ENCODE measurements around the gene ADCY5.

The ADCY5 gene

GRCh38 chr3:123384256-123384655 lies 64.6 kb downstream of the ADCY5 start:
- DNase-seq = no peak

- DNase-seq = no peak
Measured at GRCh38 chr3:123383091-123384053, 65.5 kb downstream of the ADCY5 start.

DNA sequence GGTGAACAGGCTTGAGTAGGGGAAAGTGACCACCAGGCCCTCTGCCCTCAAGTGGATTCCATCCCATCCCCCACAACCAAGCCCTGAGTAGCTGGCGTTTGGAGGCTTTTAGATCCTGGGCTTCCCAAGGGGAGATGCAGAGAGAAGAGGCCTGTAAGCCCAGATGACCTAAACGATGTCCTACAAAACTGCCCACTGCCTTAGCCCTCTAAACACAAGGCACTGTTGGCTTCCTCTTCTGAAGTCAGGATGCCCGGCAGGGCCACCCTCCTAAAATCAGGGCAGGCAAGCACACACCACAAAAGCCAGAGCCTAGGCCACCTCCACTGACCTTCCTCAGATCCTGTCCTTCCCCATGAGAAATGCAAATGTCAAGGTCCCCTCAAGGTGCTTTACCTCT lies 68.6 kb downstream of the ADCY5 start:
- no peak for DNase-seq

- no peak for DNase-seq
Measured at GRCh38 chr3:123379041-123379830, 69.7 kb downstream of the ADCY5 start.

GRCh38 chr3:123378409-123378915 lies 70.4 kb downstream of the ADCY5 start:
- DNase-seq = no peak

- no peak for DNase-seq
Measured at GRCh38 chr3:123377243-123377740, 71.6 kb downstream of the ADCY5 start.

- no peak for DNase-seq
Measured at GRCh38 chr3:123376451-123377242, 72.2 kb downstream of the ADCY5 start.

DNA sequence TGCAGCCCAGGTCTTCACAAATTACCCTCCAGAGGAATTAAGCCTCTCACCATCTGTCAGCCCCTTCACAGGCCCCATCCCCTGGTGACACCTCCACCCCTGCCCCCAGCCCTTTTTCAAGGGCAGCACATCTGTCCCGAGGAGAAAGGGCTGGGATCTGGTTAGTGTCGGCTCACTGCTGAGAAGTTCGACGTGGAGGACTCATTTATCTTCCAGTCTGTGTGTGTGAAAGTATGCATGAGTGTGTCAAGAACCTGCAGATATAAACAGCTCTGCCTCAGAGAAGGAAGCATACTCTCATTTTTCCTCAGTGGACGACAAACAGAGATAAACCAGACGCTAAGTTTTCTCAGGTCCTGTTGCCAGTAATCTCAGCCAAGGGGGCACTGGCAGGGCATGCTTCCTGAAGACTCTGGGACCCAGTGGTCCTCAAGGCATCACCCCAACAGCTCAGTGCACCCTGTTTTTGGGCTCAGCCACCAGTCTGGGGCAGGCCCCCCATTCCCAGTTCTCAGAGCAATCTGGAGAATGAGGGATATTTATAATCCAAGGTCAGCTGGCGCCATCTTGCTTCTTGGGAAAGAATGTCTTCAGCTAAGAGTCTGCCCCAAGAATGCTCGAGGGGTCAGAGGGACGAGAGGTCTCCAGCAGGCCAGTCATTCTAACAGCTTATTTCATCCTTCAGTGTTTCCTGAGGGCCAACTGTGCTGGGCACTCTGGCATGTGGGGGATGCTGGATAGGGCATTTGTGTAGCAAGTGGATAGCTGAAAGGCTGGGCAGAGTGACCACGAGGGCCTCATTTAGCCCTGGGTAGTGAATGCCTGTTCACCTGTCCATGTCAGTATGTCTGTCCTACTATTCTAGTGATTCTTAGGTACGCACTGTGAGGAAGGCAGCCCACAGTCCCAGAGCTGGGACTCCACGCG lies 73.6 kb downstream of the ADCY5 start:
- no peak for DNase-seq

DNA sequence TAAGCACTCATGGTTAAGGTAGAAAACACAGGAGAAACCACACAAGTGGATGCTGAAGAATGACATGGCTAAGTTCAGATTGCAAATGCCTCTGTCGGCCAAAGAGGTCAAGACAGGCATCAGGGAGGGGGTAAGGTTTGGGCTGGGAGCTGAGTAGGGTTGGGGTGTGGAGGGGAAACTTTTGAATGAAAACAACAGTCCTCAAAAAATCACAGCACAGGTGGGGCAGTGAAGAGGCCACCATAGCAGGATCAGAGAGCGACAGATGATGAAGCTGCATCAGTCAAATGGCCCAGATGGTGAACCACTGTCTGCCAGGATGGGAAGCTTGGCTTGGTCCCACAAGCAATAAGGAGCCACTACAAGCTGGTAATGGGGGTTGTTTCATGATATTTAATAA lies 74.9 kb downstream of the ADCY5 start:
- no peak for DNase-seq

DNA sequence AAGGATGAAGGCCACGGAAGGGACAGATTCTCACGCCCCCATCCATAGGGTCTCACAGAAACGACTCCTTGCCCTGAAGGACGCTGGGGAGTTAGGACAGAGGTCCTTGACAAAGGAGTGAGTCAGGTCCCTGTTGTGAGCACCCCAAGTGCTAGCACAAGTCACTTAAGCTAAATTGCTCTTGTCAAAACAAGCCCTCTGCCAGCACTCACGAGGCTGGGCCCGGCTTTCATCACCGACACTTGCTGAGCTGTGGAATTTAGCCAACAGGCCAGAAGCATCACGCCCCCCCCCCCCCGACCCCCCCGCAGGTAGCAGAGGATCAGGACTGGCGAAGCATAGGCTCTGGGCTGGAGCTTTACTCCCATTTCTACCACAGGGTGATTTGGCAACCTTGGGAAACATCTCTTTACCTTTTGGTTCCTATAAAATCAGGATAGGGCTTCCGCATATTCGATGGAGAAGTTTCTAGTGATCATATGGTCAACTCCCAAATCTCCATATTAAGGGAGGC lies 75.4 kb downstream of the ADCY5 start:
- no peak for DNase-seq

DNA sequence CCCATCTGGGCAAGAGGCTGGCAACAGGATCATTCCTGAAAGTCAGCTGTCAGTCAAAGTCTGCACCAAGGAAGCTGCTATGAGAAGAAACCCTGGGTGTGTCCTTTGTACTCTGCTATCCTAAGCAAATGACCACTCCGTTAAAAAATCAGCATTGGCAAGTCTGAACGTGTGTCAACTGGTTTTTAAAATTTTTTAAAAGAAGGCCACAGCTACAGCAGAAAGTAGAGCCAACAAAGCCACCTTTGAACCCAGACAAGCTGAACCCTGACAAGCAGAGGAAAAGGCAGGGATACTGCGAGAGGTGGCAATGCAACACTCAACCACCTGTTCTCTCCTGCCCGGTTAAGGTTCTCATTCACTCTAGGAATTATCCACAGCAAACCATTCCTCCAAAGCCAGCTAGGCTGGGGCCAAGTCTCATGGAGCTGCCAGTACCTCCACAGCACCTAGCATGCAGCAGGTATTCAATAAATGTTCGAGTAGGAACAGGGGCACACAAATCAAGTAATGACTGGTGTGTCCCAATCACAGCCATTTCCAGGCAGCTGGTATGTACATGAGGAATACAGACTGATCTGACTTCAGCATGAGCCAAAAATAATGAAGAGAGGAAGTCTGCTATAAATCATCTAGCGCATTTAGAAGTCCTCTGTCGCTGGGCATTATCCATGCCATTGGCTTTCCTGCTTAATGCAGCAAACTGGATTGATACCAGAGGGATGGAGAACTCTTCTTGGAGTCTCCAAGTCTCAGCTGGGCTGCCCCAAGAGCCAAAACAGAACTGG lies 76.0 kb downstream of the ADCY5 start:
- no peak for DNase-seq

DNA sequence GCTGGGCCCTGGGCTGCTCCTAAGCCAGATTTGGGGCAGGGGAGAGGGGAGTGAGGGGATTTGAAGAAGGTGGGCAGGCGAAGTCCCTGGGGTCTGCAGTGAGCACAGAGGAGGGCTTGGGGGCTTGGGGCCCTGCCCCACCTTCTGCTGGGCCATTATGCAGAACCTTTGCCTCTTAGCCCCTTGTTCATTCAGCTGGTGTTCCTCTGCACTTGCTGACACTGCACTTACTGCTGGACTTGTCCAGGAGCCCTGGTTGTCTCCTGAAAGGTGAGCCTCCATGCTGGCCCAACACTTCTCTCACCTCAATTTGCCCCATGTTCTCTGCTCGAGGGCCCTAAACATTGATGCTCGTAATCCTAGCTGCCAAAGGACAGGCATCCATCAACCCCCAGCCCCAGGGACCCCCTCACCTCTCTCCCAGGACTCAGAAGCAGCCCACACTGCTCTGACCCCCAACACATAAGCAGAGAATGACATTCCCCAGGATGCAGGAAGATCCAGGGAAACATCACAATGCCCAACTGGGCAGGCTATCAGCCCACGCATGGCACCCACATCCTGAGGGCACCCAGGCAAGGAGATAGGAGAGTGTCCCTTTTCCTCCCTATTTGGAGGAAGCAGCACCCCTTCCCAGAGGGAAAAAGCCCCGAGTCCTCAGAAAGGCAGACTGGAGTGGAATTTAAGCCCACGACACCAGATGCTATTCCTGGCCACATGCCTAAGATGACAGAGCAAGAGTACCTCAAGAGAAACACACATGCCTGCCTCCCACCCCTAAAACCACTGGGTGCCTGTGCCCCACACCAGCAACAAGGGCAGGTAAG lies 76.8 kb downstream of the ADCY5 start:
- DNase-seq = no peak

GRCh38 chr3:123371426-123371825 lies 77.5 kb downstream of the ADCY5 start:
- DNase-seq = no peak

DNA sequence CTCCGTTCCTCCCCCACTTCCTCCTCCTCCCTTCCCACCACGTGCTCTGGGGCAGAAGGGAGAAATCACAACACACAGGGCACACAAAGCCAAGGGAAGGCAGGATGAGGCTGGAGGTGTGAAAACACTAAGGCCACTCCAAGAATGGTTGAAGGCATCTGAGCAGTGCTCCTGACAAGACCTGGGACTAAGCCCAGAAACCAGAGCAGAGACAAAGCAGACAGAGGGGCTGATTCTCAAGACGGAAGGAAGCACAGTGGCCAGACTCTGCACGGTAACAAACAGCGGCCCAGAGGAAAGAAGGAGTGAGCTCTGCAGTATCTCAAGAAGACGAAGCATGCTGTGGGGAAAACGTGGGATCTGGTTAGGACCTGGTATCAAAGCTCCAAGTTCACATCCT lies 78.1 kb downstream of the ADCY5 start:
- no peak for DNase-seq

GRCh38 chr3:123369085-123369484 lies 79.8 kb downstream of the ADCY5 start:
- no peak for DNase-seq

DNA sequence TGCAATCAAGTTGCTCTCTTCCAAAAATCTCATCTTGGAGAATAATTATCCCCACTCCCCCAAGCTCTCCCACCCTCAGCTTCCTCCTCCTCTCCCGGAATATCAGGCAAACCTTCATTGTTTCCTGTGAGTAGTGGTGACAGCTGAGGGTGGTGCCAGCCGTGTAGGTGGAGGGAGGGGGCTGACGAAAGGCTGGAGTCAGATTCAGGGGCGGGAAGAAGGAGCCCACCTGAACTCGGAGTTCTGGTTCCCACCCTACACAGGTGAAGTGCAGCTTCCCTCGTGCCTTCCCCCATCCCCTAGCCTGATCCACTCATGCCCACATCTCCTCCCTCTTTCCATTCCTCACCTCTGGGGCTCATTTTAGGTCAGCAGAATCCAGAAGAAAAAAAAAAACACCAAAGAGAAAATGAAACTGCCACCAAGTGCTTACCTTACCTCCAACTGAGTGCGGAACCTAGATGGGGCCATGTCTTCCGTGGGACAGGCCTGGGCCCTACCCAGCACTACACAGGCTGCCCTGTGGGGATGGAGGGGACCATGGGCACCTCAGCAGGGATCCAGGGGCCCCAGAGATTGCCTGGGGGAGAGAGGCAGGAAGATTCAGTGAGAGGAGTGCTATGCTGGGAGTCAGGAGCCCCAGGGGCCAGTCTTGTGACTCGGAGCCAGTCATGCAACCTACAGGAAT lies 81.3 kb downstream of the ADCY5 start:
- DNase-seq = no peak

DNA sequence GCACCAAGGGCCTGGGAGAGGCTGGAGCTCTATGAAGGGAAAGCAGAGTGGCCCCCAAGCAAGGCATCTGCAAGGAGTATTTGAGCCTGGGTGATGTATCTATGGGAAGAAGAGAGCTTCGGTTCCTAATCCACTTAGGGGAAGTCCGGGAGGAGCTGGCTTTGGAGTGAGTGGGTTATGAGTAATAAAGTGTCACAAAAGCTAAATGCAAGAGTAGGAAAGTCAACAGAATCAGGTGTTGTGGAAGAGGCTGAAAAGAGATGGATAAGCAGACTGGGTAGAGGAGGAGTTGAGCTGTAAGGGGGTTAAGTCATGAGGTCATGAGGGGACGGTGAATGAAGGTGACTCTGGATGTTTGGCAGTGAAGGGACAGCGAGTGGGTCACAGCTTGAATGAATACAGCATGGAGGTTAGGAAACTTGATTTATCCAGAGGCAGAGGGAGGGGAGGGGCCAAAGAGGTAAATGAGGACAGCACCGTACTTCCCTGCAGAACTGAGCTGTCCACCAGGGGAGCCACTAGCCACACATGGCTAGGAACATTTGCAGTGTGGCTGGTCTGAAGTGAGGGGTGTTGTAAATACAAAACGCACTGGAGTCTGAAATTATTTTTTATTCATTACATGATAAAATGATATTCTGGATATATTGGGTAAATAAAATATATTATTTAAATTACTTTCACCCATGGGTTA lies 83.3 kb downstream of the ADCY5 start:
- DNase-seq = no peak

- no peak for DNase-seq
Measured at GRCh38 chr3:123361071-123361470, 87.8 kb downstream of the ADCY5 start.

All from NCI-H187 treated with DMSO at 0.1 percent for 48 hours (cell line).